ENCODE measurements around the gene HEMGN. TPM values are rescaled to one million over a fixed set of nuclear protein-coding genes. Genes with fewer than 3 reads are reported as not detected.

HEMGN gene
- total and polyA plus RNA-seq, 3 donors from 2014 or later = 11.8 to 43.5 (median 22.2) TPM

GRCh38 chr9:97907046-97907445 is 30.9 kb downstream of the HEMGN start:
- no peaks in the 10 kb centered on the region for H3K36me3 ChIP-seq (ENCODE audit: low read depth, missing control alignments)
- WGBS, 2 donors = 84 to 92% methylated on average over 3 of the region's 3 CpGs
- H3K4me1 ChIP-seq = no peaks in the 10 kb centered on the region
- no peak overlapping the region for H3K27ac ChIP-seq
- intact Hi-C loops (cut with DNase I; ENCODE audit: low total_unique reads) = no loop called here
- DNase-seq = no peak
- no peaks in the 10 kb centered on the region for H3K27me3 ChIP-seq
- no peaks in the 10 kb centered on the region for H3K9me3 ChIP-seq
- H3K4me3 ChIP-seq = no peak overlapping the region
- TF ChIP-seq POLR2A (IDR thresholded peaks at IDR 0.05) (no peak), CTCF (IDR thresholded peaks at IDR 0.05) (no peak)

GRCh38 chr9:97906236-97906831 is 31.6 kb downstream of the HEMGN start:
- Histone ChIP-seq H3K9me3 (no peaks in the 10 kb centered on the region), H3K27ac (peak overlapping the region in 1 of 2 donors; percentile 18), H3K4me3 (no peak overlapping the region), H3K27me3 (no peaks in the 10 kb centered on the region), H3K4me1 (no peaks in the 10 kb centered on the region), H3K36me3 (ENCODE audit: low read depth, missing control alignments) (no peaks in the 10 kb centered on the region)
- intact Hi-C loops (cut with DNase I; ENCODE audit: low total_unique reads) = no loop called here
- TF ChIP-seq POLR2A (IDR thresholded peaks at IDR 0.05) = no peak
- no peak for TF ChIP-seq CTCF (IDR thresholded peaks at IDR 0.05)
- 81 to 83% methylated on average over 12 of the region's 12 CpGs for WGBS, 2 donors
- DNase-seq = no peak

GRCh38 chr9:97905228-97905627 is 32.7 kb downstream of the HEMGN start:
- intact Hi-C loops (cut with DNase I; ENCODE audit: low total_unique reads) = no loop called here
- H3K9me3 ChIP-seq = no peaks in the 10 kb centered on the region
- H3K4me3 ChIP-seq = no peak overlapping the region
- H3K27me3 ChIP-seq = no peaks in the 10 kb centered on the region
- no peak overlapping the region for H3K27ac ChIP-seq
- 91 to 96% methylated on average over 2 of the region's 2 CpGs for WGBS, 2 donors
- H3K36me3 ChIP-seq (ENCODE audit: low read depth, missing control alignments) = no peaks in the 10 kb centered on the region
- TF ChIP-seq POLR2A (IDR thresholded peaks at IDR 0.05) = no peak
- TF ChIP-seq CTCF (IDR thresholded peaks at IDR 0.05) = no peak
- no peak for DNase-seq
- no peaks in the 10 kb centered on the region for H3K4me1 ChIP-seq

GRCh38 chr9:97904725-97905124 is 33.2 kb downstream of the HEMGN start:
- H3K9me3 ChIP-seq = no peaks in the 10 kb centered on the region
- no peaks in the 10 kb centered on the region for H3K4me1 ChIP-seq
- TF ChIP-seq POLR2A (IDR thresholded peaks at IDR 0.05) = no peak
- H3K36me3 ChIP-seq (ENCODE audit: low read depth, missing control alignments) = no peaks in the 10 kb centered on the region
- no peak overlapping the region for H3K27ac ChIP-seq
- intact Hi-C loops (cut with DNase I; ENCODE audit: low total_unique reads) = no loop called here
- no peaks in the 10 kb centered on the region for H3K27me3 ChIP-seq
- no peak overlapping the region for H3K4me3 ChIP-seq
- no peak for DNase-seq
- WGBS, 2 donors = 92 to 98% methylated on average over 6 to 9 of the region's 9 CpGs

GRCh38 chr9:97903177-97903576 is 34.8 kb downstream of the HEMGN start:
- DNase-seq = no peak
- WGBS, 2 donors = 80 to 87% methylated on average over 1 of the region's 1 CpG
- TF ChIP-seq CTCF (IDR thresholded peaks at IDR 0.05) (no peak), POLR2A (IDR thresholded peaks at IDR 0.05) (no peak)
- no peaks in the 10 kb centered on the region for H3K27me3 ChIP-seq
- H3K36me3 ChIP-seq (ENCODE audit: low read depth, missing control alignments) = no peaks in the 10 kb centered on the region
- H3K27ac ChIP-seq = no peak overlapping the region
- H3K4me1 ChIP-seq = no peaks in the 10 kb centered on the region
- intact Hi-C loops (cut with DNase I; ENCODE audit: low total_unique reads) = no loop called here
- H3K9me3 ChIP-seq = no peaks in the 10 kb centered on the region
- no peak overlapping the region for H3K4me3 ChIP-seq
